ENCODE data around the gene C2orf42. TPM values are rescaled to one million over a fixed set of nuclear protein-coding genes. Genes with fewer than 3 reads are reported as not detected.
A peak's percentile ranks its signal among the peaks of the same experiment; 100 is the strongest.
"Not testable (repeated sequence)": the region's sequence is repeated elsewhere in the genome, so short reads cannot be mapped to it uniquely, and the experiment has no call there.

C2orf42 gene
- polyA plus RNA-seq, 3 donors: 3.0 to 5.5 (median 4.0) TPM

DNA sequence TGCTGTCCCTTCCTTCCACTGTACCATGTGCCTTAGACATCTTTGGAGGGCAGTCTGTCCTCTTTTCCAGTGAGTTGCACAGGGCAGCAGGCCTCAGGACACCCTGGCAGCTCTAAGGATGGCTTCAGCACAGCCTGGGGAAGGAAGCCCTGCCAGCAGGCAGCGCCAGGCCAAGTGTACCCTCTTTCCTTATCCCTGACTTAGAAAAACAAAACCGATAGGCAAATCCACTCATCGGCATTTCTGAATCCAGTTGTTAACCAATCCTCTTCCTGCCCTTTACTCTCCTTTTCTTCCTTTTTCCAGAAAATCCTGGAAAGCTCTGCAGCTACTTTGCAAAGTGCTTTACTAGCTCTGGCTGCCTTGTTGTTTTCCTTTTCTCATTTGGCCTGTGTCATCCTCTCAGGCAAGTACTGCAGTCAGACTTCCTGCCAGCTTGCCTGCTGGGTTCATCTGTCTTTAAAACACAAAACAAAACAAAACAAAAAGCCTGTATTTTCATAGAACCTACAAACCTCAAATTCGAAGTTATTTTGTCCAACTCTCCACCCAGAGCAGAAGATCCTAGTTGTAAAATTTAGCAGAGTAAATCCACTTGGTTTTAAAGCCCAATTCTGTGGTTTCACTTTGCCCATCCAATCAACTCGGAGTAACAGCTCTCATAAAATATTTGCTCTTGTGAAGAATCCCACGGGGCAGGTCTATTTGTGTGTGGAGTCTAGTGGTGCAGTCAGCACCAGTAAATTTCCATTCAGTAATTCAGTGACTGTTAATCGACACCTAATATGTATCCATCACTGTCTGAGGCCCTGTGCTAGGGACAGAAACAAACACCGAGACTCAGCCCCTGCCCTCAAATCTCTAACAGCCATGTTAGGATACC, 58.3 kb downstream of the C2orf42 start:
- Histone ChIP-seq H2AFZ (ENCODE audit: insufficient read depth, low read depth, low read length, poor library complexity, severe bottlenecking) (peak overlapping the region; percentile 87), H3K4me1 (ENCODE audit: control insufficient read depth in 1 of 2, insufficient read depth in 2 of 2, low read length in 2 of 2) (peaks cover 64 to 79% of the 10 kb centered on the region in 2 donors), H3K9me3 (replicated peaks in 1 of 2; ENCODE audit: control insufficient read depth in 1 of 2, insufficient read depth in 1 of 2, low read length in 2 of 2) (no peaks in the 10 kb centered on the region), H3K36me3 (replicated peaks in 1 of 2; ENCODE audit: control insufficient read depth in 1 of 2, insufficient read depth in 2 of 2, low read length in 2 of 2) (no peaks in the 10 kb centered on the region), H3K4me2 (replicated peaks; ENCODE audit: extremely low read depth, low read length, poor library complexity, severe bottlenecking) (peak overlapping the region; percentile 69), H4K20me1 (ENCODE audit: insufficient read depth, low read length) (no peaks in the 10 kb centered on the region), H3K27ac (ENCODE audit: low read depth in 1 of 2, low read length in 2 of 2) (peak overlapping the region; percentile 91 to 93), H3K27me3 (ENCODE audit: control insufficient read depth in 2 of 2, insufficient read depth in 2 of 2, low read length in 2 of 2) (no peaks in the 10 kb centered on the region), H3K4me3 (replicated peaks in 1 of 3; ENCODE audit: low read depth in 2 of 3, low read length in 3 of 3) (peak overlapping the region; percentile 3 to 63 (median 36)), H3K9ac (ENCODE audit: insufficient read depth, low read length, poor library complexity, severe bottlenecking) (peak overlapping the region; percentile 62), H3K79me2 (ENCODE audit: insufficient read depth, low read length) (no peaks in the 10 kb centered on the region)
- H3K9me3 Mint-ChIP-seq: no peaks in the 10 kb centered on the region
- no peaks in the 10 kb centered on the region for H3K27me3 Mint-ChIP-seq (ENCODE audit: low read depth in 3 of 3)
- intact Hi-C loops (cut with micrococcal nuclease): no loop called here
- TF ChIP-seq, protein P1, sequence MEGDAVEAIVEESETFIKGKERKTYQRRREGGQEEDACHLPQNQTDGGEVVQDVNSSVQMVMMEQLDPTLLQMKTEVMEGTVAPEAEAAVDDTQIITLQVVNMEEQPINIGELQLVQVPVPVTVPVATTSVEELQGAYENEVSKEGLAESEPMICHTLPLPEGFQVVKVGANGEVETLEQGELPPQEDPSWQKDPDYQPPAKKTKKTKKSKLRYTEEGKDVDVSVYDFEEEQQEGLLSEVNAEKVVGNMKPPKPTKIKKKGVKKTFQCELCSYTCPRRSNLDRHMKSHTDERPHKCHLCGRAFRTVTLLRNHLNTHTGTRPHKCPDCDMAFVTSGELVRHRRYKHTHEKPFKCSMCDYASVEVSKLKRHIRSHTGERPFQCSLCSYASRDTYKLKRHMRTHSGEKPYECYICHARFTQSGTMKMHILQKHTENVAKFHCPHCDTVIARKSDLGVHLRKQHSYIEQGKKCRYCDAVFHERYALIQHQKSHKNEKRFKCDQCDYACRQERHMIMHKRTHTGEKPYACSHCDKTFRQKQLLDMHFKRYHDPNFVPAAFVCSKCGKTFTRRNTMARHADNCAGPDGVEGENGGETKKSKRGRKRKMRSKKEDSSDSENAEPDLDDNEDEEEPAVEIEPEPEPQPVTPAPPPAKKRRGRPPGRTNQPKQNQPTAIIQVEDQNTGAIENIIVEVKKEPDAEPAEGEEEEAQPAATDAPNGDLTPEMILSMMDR (IDR thresholded peaks at IDR 0.05): no peak
- H3K36me3 Mint-ChIP-seq: peaks cover 0 to under 1% of the 10 kb centered on the region in 2 donors
- DNase-seq: peak in 1 of 3 donors; percentile 44
- peak overlapping the region; percentile 72 to 84 for H3K4me3 Mint-ChIP-seq
- H3K27ac Mint-ChIP-seq: peak overlapping the region; percentile 87 to 98 (median 95)
- 30% methylated on average over 5 of the region's 8 CpGs for WGBS (ENCODE audit: insufficient coverage)
- peaks cover 68% of the 10 kb centered on the region for H3K4me1 Mint-ChIP-seq

DNA sequence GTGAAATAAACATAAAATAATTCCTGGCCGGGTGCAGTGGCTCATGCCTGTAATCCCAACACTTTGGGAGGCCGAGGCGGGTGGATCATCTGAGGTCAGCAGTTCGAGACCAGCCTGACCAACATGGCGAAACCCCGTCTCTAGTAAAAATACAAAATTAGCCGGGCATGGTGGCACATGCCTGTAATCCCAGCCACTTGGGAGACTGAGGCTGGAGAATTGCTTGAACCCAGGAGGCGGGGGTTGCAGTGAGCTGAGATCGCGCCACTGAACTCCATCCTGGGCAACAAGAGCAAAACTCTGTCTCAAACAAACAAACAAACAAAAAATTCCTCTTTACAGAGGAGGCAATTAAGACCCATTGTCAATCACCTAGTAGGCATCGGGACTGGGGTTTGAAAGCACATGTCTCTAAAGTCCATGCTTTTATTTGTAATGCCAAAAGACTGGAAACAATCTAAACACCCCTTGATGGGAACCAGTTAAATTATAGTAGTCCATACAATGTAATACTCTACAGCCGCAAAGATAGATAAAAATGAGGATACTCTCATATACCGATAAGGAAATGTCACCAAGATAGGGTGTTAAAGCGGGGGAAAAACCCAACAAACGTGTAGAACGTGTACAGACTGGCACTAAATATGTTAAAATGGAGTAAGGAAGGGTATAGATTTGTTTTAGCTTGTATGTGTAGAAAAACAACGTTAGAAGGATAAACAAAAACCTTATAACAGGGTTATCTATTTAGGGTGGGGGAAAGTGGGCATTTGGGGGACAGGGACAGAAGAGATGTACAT, 59.3 kb downstream of the C2orf42 start:
- H3K36me3 ChIP-seq (replicated peaks in 1 of 2; ENCODE audit: control insufficient read depth in 1 of 2, insufficient read depth in 2 of 2, low read length in 2 of 2); H3K4me3 Mint-ChIP-seq; DNase-seq; H4K20me1 ChIP-seq (ENCODE audit: insufficient read depth, low read length); H3K9me3 Mint-ChIP-seq; H3K27me3 Mint-ChIP-seq (ENCODE audit: low read depth in 3 of 3); H3K27me3 ChIP-seq (ENCODE audit: control insufficient read depth in 2 of 2, insufficient read depth in 2 of 2, low read length in 2 of 2); H3K79me2 ChIP-seq (ENCODE audit: insufficient read depth, low read length); H3K36me3 Mint-ChIP-seq; H3K9me3 ChIP-seq (replicated peaks in 1 of 2; ENCODE audit: control insufficient read depth in 1 of 2, insufficient read depth in 1 of 2, low read length in 2 of 2); intact Hi-C loops (cut with micrococcal nuclease): not testable (repeated sequence)
- Histone ChIP-seq H2AFZ (ENCODE audit: insufficient read depth, low read depth, low read length, poor library complexity, severe bottlenecking) (peak overlapping the region; percentile 87), H3K4me2 (replicated peaks; ENCODE audit: extremely low read depth, low read length, poor library complexity, severe bottlenecking) (peak overlapping the region; percentile 69), H3K4me1 (ENCODE audit: control insufficient read depth in 1 of 2, insufficient read depth in 2 of 2, low read length in 2 of 2) (peaks cover 64 to 79% of the 10 kb centered on the region in 2 donors), H3K4me3 (replicated peaks in 1 of 3; ENCODE audit: low read depth in 2 of 3, low read length in 3 of 3) (peak overlapping the region in 1 of 3 experiments; percentile 63), H3K9ac (ENCODE audit: insufficient read depth, low read length, poor library complexity, severe bottlenecking) (peak overlapping the region; percentile 62), H3K27ac (ENCODE audit: low read depth in 1 of 2, low read length in 2 of 2) (peak overlapping the region; percentile 91 to 93)
- Mint-ChIP-seq H3K27ac (peak overlapping the region in 3 of 7 donors; percentile 43 to 98 (median 95)), H3K4me1 (peaks cover 66% of the 10 kb centered on the region)
- WGBS (ENCODE audit: insufficient coverage): 92% methylated on average over 10 of the region's 17 CpGs

All from CD14-positive monocyte (primary cell).